Esophagus muscularis mucosa (tissue), 4 donors: Measurements from ENCODE around the gene THG1L.

Experiments used
- CTCF ChIP-seq, 3 experiments: fragments of 200-600 bp in 2 of 3; fragments of 450-650 bp in 1 of 3; sonication (generic) in 2 of 3; IDR thresholded peaks; one replicate each; pipeline ENCODE4 v1.5.1; 2017 to 2019; ENCODE audit warnings: antibody characterized with exemption in 3 of 3, mild to moderate bottlenecking in 2 of 3, moderate library complexity in 1 of 3
- EP300 ChIP-seq: sonication (generic); formaldehyde crosslinking; IDR thresholded peaks from one replicate; pipeline ENCODE4 v1.6.1; 2017; ENCODE audit warnings: antibody characterized with exemption
- POLR2A ChIP-seq: fragments of 450-650 bp; IDR thresholded peaks from one replicate; pipeline ENCODE4 v1.6.1; 2017; ENCODE audit warnings: antibody characterized with exemption, moderate library complexity, mild to moderate bottlenecking, low read depth
- POLR2AphosphoS5 ChIP-seq, 2 donors: sonication (generic); formaldehyde crosslinking; IDR thresholded peaks; one replicate each; pipeline ENCODE4 v1.6.1; 2017; ENCODE audit warnings: antibody characterized with exemption in 2 of 2

GRCh38 chr5:157756122-157756521, 24.9 kb downstream of the THG1L start:
- TF ChIP-seq CTCF (IDR thresholded peaks at IDR 0.05) (no peak), EP300 (no peak), POLR2A (no peak), POLR2AphosphoS5 (IDR thresholded peaks at IDR 0.05) (no peak)
